Tibial nerve (tissue), 4 donors: ENCODE results near the gene RBAK. TPM values are rescaled to one million over a fixed set of nuclear protein-coding genes. Genes with fewer than 3 reads are reported as not detected.
"Not testable (repeated sequence)": the region's sequence is repeated elsewhere in the genome, so short reads cannot be mapped to it uniquely, and the experiment has no call there.

Experiments
- DNase-seq, 2 donors: peaks; one replicate each; pipeline ENCODE4 v3.0.0-alpha.2; 2019; ENCODE audit warnings: low spot score in 2 of 2
- H3K27ac ChIP-seq, 4 donors: fragments of 200-600 bp; sonication (generic) in 3 of 4; one replicate each; pipeline ENCODE4 v1.5.1; 2017 to 2019; ENCODE audit warnings: mild to moderate bottlenecking in 1 of 4
- H3K27me3 ChIP-seq, 2 donors: fragments of 200-600 bp; sonication (generic) in 1 of 2; one replicate each; pipeline versions ENCODE4 v1.5.1 to v1.6.0; 2017 to 2019
- H3K36me3 ChIP-seq, 3 donors: fragments of 200-600 bp; sonication (generic); one replicate each; pipeline ENCODE4 v1.5.1; 2018 to 2019
- H3K4me1 ChIP-seq, 4 donors: fragments of 200-600 bp; sonication (generic) in 3 of 4; one replicate each; pipeline ENCODE4 v1.5.1; 2017 to 2019
- H3K4me3 ChIP-seq, 4 donors: fragments of 200-600 bp; sonication (generic) in 3 of 4; one replicate each; pipeline ENCODE4 v1.5.1; 2017 to 2019; ENCODE audit warnings: mild to moderate bottlenecking in 1 of 4, moderate library complexity in 1 of 4
- H3K9me3 ChIP-seq, 4 donors: fragments of 200-600 bp; sonication (generic) in 3 of 4; one replicate each; pipeline ENCODE4 v1.5.1; 2017 to 2019
- EP300 ChIP-seq, 2 donors: sonication (generic); formaldehyde crosslinking; IDR thresholded peaks; one replicate each; pipeline ENCODE4 v1.6.1; 2017; ENCODE audit warnings: antibody characterized with exemption in 2 of 2, mild to moderate bottlenecking in 1 of 2
- POLR2A ChIP-seq, 2 donors: fragments of 450-650 bp; IDR thresholded peaks; one replicate each; pipeline ENCODE4 v1.6.1; 2017; ENCODE audit warnings: antibody characterized with exemption in 2 of 2, mild to moderate bottlenecking in 2 of 2, moderate library complexity in 2 of 2
- WGBS, 2 donors: methylation state at CpG; one replicate each; pipeline ENCODE4 v1.1.5; 2018; 5-methylcytosine and 5-hydroxymethylcytosine counted together
- total RNA-seq, 4 donors: library from RNA; depleted of rRNA; stranded (reverse); fragments of >200 nt; gene quantifications; one replicate each; pipeline ENCODE4 v1.1.0, GENCODE V29; 2016
- TF ChIP-seq, protein P1 (sequence below), 5 experiments: fragments of 200-600 bp in 3 of 5; fragments of 450-650 bp in 2 of 5; sonication (generic) in 3 of 5; IDR thresholded peaks; one replicate each; pipeline ENCODE4 v1.5.1; 2016 to 2019; ENCODE audit warnings: antibody characterized with exemption in 5 of 5, mild to moderate bottlenecking in 3 of 5, moderate library complexity in 2 of 5

Gene RBAK
- total RNA-seq, 4 donors from 2014 or later, result 7.5 to 11.3 (median 9.0) TPM

GRCh38 chr7:5041047-5041446, 4.6 kb upstream of the RBAK start:
- Histone ChIP-seq H3K9me3 (no peaks in the 10 kb centered on the region), H3K4me1 (no peaks in the 10 kb centered on the region), H3K4me3 (no peak overlapping the region), H3K36me3 (peaks cover 0 to 11% (median 0%) of the 10 kb centered on the region in 3 donors), H3K27ac (no peak overlapping the region), H3K27me3 (no peaks in the 10 kb centered on the region)
- TF ChIP-seq POLR2A (IDR thresholded peaks at IDR 0.05) (no peak), EP300 (IDR thresholded peaks at IDR 0.05) (no peak)
- TF ChIP-seq, protein P1, sequence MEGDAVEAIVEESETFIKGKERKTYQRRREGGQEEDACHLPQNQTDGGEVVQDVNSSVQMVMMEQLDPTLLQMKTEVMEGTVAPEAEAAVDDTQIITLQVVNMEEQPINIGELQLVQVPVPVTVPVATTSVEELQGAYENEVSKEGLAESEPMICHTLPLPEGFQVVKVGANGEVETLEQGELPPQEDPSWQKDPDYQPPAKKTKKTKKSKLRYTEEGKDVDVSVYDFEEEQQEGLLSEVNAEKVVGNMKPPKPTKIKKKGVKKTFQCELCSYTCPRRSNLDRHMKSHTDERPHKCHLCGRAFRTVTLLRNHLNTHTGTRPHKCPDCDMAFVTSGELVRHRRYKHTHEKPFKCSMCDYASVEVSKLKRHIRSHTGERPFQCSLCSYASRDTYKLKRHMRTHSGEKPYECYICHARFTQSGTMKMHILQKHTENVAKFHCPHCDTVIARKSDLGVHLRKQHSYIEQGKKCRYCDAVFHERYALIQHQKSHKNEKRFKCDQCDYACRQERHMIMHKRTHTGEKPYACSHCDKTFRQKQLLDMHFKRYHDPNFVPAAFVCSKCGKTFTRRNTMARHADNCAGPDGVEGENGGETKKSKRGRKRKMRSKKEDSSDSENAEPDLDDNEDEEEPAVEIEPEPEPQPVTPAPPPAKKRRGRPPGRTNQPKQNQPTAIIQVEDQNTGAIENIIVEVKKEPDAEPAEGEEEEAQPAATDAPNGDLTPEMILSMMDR (IDR thresholded peaks at IDR 0.05), result no peak
- WGBS, 2 donors, result 74 to 78% methylated on average over 5 of the region's 5 CpGs
- no peak for DNase-seq

GRCh38 chr7:5043661-5044060, 2.0 kb upstream of the RBAK start:
- Histone ChIP-seq H3K4me3 (no peak overlapping the region), H3K4me1 (peaks cover 0 to 7% (median 5%) of the 10 kb centered on the region in 4 donors), H3K9me3 (no peaks in the 10 kb centered on the region), H3K36me3 (peaks cover 0 to 7% (median 0%) of the 10 kb centered on the region in 3 donors), H3K27me3 (no peaks in the 10 kb centered on the region), H3K27ac (no peak overlapping the region)
- DNase-seq, result no peak
- WGBS, 2 donors, result 23 to 28% methylated on average over 2 of the region's 2 CpGs
- TF ChIP-seq POLR2A (IDR thresholded peaks at IDR 0.05) (no peak), EP300 (IDR thresholded peaks at IDR 0.05) (no peak)
- TF ChIP-seq, protein P1 (IDR thresholded peaks at IDR 0.05), result no peak

DNA sequence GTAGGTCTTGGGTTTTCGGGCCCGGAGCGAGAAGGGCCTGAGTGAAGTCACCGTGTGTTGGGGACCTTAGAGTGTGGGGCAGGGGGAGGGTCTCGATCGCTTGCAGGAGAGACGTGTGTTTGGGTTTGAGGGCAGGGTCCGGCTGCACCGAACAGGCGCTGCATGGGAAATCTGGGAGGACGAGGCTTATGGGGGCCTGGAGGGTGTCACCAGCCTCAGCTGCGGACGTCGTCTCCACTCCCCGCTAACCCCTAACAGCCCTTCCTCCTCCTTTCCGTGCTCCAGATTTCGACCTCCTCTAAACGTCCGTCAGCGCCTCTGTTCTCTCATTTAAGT, 705 bp downstream of the RBAK start:
- Histone ChIP-seq H3K27ac (peak overlapping the region in 3 of 4 donors; percentile 51 to 88 (median 86)), H3K4me3 (peak overlapping the region; percentile 77 to 92 (median 86)), H3K9me3 (peaks cover 0 to 11% (median 3%) of the 10 kb centered on the region in 4 donors), H3K36me3 (peaks cover 0 to 34% (median 3%) of the 10 kb centered on the region in 3 donors)
- DNase-seq, H3K4me1 ChIP-seq, H3K27me3 ChIP-seq: not testable (repeated sequence)
- WGBS, 2 donors, result 0% methylated on average over 20 of the region's 20 CpGs

DNA sequence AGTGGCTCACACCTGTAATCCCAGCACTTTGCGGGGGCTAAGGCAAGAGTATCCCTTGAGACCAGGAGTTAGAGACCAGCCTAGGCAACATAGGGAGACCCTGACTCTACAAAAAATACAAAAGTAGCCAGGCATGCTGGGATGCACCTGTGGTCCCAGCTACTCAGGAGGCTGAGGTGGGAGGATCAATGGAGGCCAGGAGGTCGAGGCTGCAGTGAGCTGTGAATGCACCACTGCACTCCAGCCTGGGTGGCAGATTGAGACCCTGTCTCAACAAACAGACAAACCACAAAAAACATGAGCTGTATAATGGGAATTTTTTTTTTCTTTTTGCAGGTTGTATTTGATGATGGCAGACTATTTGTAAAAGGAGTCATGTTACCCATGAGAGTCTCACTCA, 1.5 kb downstream of the RBAK start:
- DNase-seq, H3K27me3 ChIP-seq, H3K27ac ChIP-seq, H3K4me3 ChIP-seq, H3K4me1 ChIP-seq: not testable (repeated sequence)
- 82 to 97% methylated on average over 2 of the region's 2 CpGs for WGBS, 2 donors
- Histone ChIP-seq H3K36me3 (peaks cover 0 to 42% (median 3%) of the 10 kb centered on the region in 3 donors), H3K9me3 (peaks cover 0 to 19% (median 6%) of the 10 kb centered on the region in 4 donors)

DNA sequence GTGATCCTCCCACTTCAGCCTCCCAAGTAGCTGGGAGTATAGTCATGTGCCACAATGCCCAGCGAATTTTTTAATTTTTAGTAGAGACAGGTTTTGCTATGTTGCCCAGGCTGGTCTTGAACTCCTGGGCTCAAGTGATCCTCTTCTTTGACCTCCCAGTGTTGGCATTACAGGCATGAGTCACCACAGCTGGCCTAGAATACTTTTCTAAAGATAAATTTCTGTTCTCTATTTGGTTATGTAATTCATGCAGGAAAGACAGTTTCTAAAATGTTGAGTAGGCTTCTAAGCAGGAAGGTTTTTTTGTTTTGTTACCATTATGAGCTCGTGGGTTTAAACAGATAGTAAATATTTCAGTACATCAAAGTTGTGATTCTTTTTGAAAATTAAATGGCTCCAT, 5.0 kb downstream of the RBAK start:
- Histone ChIP-seq H3K4me3 (no peak overlapping the region), H3K27ac (no peak overlapping the region), H3K9me3 (peaks cover 0 to 50% (median 9%) of the 10 kb centered on the region in 4 donors), H3K27me3 (no peaks in the 10 kb centered on the region), H3K4me1 (peaks cover 0 to 7% (median 5%) of the 10 kb centered on the region in 4 donors), H3K36me3 (peaks cover 4 to 77% (median 6%) of the 10 kb centered on the region in 3 donors)
- no peak for TF ChIP-seq POLR2A (IDR thresholded peaks at IDR 0.05)
- no peak for TF ChIP-seq EP300 (IDR thresholded peaks at IDR 0.05)
- TF ChIP-seq, protein P1 (IDR thresholded peaks at IDR 0.05), result no peak
- 92 to 99% methylated on average over 2 of the region's 2 CpGs for WGBS, 2 donors
- DNase-seq, result no peak

GRCh38 chr7:5051731-5052130, 6.1 kb downstream of the RBAK start:
- H3K27me3 ChIP-seq, H3K27ac ChIP-seq, DNase-seq, H3K4me3 ChIP-seq, H3K4me1 ChIP-seq: not testable (repeated sequence)
- peaks cover 0 to 50% (median 9%) of the 10 kb centered on the region in 4 donors for H3K9me3 ChIP-seq
- H3K36me3 ChIP-seq, result peaks cover 4 to 88% (median 9%) of the 10 kb centered on the region in 3 donors

DNA sequence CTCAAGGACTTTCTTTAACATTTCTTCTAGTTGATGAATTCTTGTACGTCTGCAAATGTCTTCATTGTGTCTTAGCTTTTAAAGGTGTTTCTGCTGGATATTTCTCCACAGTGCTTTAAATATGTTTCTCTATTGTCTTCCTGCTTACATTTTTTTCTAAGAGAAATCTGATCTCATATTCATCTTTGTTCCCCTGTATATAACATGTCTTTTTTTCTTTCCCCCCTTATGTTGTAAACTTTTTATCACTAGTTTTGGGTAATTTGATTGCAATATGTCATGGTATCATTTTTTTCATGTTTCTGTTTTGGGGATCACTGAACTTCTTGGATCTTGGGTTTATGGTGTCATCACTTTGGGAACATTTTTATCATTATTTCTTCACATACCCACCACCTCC, 7.5 kb downstream of the RBAK start:
- 94 to 96% methylated on average over 1 of the region's 1 CpG for whole genome bisulfite sequencing, 2 donors
- peaks cover 4 to 100% (median 24%) of the 10 kb centered on the region in 3 donors for H3K36me3 ChIP-seq
- TF ChIP-seq EP300 (IDR thresholded peaks at IDR 0.05), result no peak
- no peak for TF ChIP-seq POLR2A (IDR thresholded peaks at IDR 0.05)
- TF ChIP-seq, protein P1 (IDR thresholded peaks at IDR 0.05), result no peak

More for the DNA sequence above, 7.5 kb downstream of the RBAK start:
- Histone ChIP-seq H3K9me3 (peaks cover 0 to 52% (median 9%) of the 10 kb centered on the region in 4 donors), H3K27me3 (no peaks in the 10 kb centered on the region), H3K4me1 (no peaks in the 10 kb centered on the region), H3K27ac (no peak overlapping the region), H3K4me3 (no peak overlapping the region)
- DNase-seq, result no peak
